ENCODE data around the gene PMFBP1. TPM values are rescaled to one million over a fixed set of nuclear protein-coding genes. Genes with fewer than 3 reads are reported as not detected.

Gene PMFBP1
- polyA plus RNA-seq, 2 donors, result 0.46 to 0.88 TPM

DNA sequence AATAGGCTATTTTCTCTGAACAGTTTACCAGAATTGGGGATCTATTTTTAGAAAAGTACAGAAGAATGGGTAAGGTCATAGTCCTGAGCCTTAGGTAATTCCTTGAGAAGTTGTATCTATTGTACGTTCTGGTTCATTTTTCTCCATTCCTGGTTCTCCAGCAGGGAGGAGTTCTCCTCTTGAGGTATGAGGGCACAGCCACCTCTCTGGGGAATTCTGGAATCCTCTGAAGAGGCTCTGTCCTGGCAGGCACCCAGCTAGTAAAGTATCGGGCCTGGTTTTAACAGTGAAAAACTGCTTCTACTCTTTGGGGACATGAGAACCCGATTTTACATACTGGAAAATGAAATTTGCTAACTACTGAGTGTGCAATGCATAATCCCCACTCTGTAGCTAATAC lies 19.6 kb upstream of the PMFBP1 start:
- Histone ChIP-seq H3K27me3 (ENCODE audit: control insufficient read depth in 1 of 2, insufficient read depth in 2 of 2, low read length in 2 of 2) (no peaks in the 10 kb centered on the region), H3K27ac (ENCODE audit: low read depth in 2 of 2, low read length in 1 of 2) (no peak overlapping the region), H3K4me3 (ENCODE audit: low read depth in 1 of 2, low read length in 2 of 2) (no peak overlapping the region), H3K36me3 (ENCODE audit: control insufficient read depth in 2 of 2, insufficient read depth in 2 of 2, low read length in 1 of 2) (no peaks in the 10 kb centered on the region), H3K9me3 (ENCODE audit: control insufficient read depth in 2 of 2, insufficient read depth in 1 of 2, low read depth in 1 of 2, low read length in 1 of 2) (no peaks in the 10 kb centered on the region), H3K4me1 (ENCODE audit: control insufficient read depth in 2 of 2, insufficient read depth in 2 of 2, low read length in 1 of 2) (no peaks in the 10 kb centered on the region)
- 69 to 78% methylated on average over 3 of the region's 3 CpGs for WGBS, 2 donors

DNA sequence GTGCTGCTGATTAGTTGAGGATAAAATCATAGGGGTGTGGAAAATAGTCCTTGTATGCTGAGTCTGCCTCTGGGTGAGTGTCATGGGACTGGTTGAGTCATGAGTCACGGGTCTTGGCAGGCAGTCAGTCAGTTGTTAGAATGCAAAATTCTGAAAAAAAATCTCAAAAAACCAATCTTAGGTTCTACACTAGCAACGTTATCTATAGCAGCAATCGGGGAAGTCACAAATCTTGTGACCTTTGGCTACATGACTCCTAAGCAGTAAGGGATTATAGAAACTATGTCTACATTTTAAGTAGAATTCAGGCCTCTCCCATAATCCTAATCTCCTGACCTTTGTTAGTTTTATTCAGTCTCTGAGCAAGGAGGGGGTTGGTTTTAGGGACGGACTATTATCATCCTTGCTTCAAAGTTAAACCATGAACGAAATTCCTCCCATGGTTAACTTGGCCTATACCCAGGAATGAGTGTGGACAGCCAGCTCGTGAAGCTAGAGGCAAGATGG lies 18.0 kb upstream of the PMFBP1 start:
- no peaks in the 10 kb centered on the region for H3K27me3 ChIP-seq (ENCODE audit: control insufficient read depth in 1 of 2, insufficient read depth in 2 of 2, low read length in 2 of 2)

DNA sequence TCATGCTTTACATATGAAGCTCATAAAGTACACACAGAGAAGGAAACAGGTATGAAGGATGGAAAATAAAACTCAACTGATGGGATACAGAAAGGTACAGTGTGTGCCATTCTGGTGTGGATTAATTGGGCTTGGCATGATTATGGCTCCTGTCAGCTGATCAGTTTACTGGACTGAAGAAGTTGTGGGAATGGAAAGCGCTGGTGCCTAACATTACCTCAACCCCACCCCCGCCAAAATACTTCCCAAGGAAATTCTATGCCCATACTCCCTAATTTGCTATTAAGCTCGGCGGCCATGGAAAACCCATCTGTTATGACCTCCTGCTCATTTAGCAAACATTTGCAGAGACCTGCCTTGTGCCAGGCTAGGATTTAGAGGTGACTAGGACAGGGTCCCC lies 16.6 kb upstream of the PMFBP1 start:
- no peak overlapping the region for H3K4me3 ChIP-seq (ENCODE audit: low read depth in 1 of 2, low read length in 2 of 2)
- H3K36me3 ChIP-seq (ENCODE audit: control insufficient read depth in 2 of 2, insufficient read depth in 2 of 2, low read length in 1 of 2), result no peaks in the 10 kb centered on the region
- no peaks in the 10 kb centered on the region for H3K27me3 ChIP-seq (ENCODE audit: control insufficient read depth in 1 of 2, insufficient read depth in 2 of 2, low read length in 2 of 2)
- 97 to 98% methylated on average over 4 of the region's 4 CpGs for WGBS, 2 donors
- no peaks in the 10 kb centered on the region for H3K4me1 ChIP-seq (ENCODE audit: control insufficient read depth in 2 of 2, insufficient read depth in 2 of 2, low read length in 1 of 2)
- no peak overlapping the region for H3K27ac ChIP-seq (ENCODE audit: low read depth in 2 of 2, low read length in 1 of 2)
- no peaks in the 10 kb centered on the region for H3K9me3 ChIP-seq (ENCODE audit: control insufficient read depth in 2 of 2, insufficient read depth in 1 of 2, low read depth in 1 of 2, low read length in 1 of 2)

More for the DNA sequence above, 18.0 kb upstream of the PMFBP1 start:
- H3K27ac ChIP-seq (ENCODE audit: low read depth in 2 of 2, low read length in 1 of 2), result no peak overlapping the region
- H3K4me1 ChIP-seq (ENCODE audit: control insufficient read depth in 2 of 2, insufficient read depth in 2 of 2, low read length in 1 of 2), result no peaks in the 10 kb centered on the region
- H3K9me3 ChIP-seq (ENCODE audit: control insufficient read depth in 2 of 2, insufficient read depth in 1 of 2, low read depth in 1 of 2, low read length in 1 of 2), result no peaks in the 10 kb centered on the region
- WGBS, 2 donors, result 66 to 68% methylated on average over 6 of the region's 6 CpGs
- no peak overlapping the region for H3K4me3 ChIP-seq (ENCODE audit: low read depth in 1 of 2, low read length in 2 of 2)
- H3K36me3 ChIP-seq (ENCODE audit: control insufficient read depth in 2 of 2, insufficient read depth in 2 of 2, low read length in 1 of 2), result no peaks in the 10 kb centered on the region

DNA sequence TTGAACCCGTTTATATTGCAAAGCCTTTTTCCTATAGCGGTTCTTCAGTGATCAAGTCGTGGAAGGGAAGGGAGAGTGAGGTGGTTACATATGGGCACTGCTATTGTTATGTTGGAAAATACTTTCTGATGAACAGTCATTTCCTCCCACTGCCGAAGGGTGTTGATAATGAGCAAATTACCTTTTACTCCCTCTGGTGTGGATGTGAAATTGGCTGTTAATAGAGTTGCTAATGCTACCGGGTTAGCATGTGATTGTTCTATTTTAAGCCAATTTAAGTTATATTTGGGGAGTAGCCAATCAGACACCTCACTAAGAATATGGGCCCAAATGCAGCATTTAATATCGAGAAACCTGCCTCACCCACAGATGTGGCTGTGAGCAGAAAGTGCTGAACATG lies 15.6 kb upstream of the PMFBP1 start:
- no peak overlapping the region for H3K27ac ChIP-seq (ENCODE audit: low read depth in 2 of 2, low read length in 1 of 2)
- no peaks in the 10 kb centered on the region for H3K36me3 ChIP-seq (ENCODE audit: control insufficient read depth in 2 of 2, insufficient read depth in 2 of 2, low read length in 1 of 2)
- no peak overlapping the region for H3K4me3 ChIP-seq (ENCODE audit: low read depth in 1 of 2, low read length in 2 of 2)
- H3K4me1 ChIP-seq (ENCODE audit: control insufficient read depth in 2 of 2, insufficient read depth in 2 of 2, low read length in 1 of 2), result no peaks in the 10 kb centered on the region
- 68 to 69% methylated on average over 6 of the region's 6 CpGs for WGBS, 2 donors
- no peaks in the 10 kb centered on the region for H3K9me3 ChIP-seq (ENCODE audit: control insufficient read depth in 2 of 2, insufficient read depth in 1 of 2, low read depth in 1 of 2, low read length in 1 of 2)
- H3K27me3 ChIP-seq (ENCODE audit: control insufficient read depth in 1 of 2, insufficient read depth in 2 of 2, low read length in 2 of 2), result no peaks in the 10 kb centered on the region

DNA sequence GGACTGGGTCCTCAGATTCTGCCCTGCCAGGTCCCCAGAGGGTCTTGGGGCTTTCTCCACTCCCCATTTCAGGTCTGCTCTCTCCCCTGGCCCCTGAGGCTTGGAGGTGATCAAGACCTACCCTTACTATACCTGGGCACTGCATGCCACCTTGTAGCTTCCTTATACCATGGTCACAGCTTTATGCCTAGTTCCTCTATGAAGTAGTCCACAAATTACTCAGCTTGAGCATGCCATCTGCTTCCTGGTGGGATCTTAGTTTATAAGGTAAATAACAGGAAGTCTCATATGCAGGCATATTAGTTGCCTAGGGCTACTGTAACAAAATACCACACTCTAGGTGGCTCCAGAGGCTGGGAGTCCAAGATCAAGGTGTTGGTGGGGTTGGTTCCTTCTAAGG lies 11.0 kb upstream of the PMFBP1 start:
- Histone ChIP-seq H3K27me3 (ENCODE audit: control insufficient read depth in 1 of 2, insufficient read depth in 2 of 2, low read length in 2 of 2) (no peaks in the 10 kb centered on the region), H3K36me3 (ENCODE audit: control insufficient read depth in 2 of 2, insufficient read depth in 2 of 2, low read length in 1 of 2) (no peaks in the 10 kb centered on the region), H3K4me3 (ENCODE audit: low read depth in 1 of 2, low read length in 2 of 2) (no peak overlapping the region), H3K4me1 (ENCODE audit: control insufficient read depth in 2 of 2, insufficient read depth in 2 of 2, low read length in 1 of 2) (no peaks in the 10 kb centered on the region), H3K27ac (ENCODE audit: low read depth in 2 of 2, low read length in 1 of 2) (no peak overlapping the region), H3K9me3 (ENCODE audit: control insufficient read depth in 2 of 2, insufficient read depth in 1 of 2, low read depth in 1 of 2, low read length in 1 of 2) (no peaks in the 10 kb centered on the region)

DNA sequence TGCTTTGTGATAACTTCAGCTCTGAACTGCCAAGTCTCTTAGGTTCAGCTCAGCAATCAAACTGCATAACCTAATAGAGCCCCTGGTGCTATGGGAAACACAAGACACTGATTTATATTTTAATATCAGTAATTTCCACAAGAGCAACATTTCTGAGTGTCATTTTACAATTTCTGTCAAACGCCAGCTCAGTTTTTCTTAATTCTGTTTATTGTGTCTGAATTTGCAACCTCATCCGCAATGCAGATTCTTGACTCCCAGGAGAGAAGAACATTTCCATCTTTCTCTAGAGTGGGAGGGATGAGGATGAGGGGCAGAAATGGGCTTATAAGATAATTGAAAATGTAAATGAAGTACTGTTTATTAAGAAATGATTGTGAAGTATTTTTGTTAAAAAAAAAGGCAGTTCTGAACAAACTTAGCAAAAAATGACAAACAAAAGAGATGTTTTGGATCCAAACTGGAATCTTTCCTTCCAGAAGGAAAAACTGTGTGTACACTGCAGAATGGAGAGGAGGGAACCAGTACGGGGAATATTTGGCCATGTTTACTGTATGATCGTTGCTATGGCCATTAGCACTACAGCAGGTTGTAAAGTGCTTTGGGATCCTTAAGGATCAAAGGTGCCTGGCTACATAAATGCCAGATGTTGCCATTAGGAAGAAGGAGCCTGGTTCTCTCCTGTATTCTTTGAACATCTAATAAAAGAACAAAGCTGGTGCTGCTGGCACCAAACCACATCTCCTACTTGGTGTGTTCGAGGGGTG lies 7.4 kb upstream of the PMFBP1 start:
- no peak overlapping the region for H3K4me3 ChIP-seq (ENCODE audit: low read depth in 1 of 2, low read length in 2 of 2)
- WGBS, 2 donors, result 47 to 57% methylated on average over 5 of the region's 5 CpGs
- no peaks in the 10 kb centered on the region for H3K36me3 ChIP-seq (ENCODE audit: control insufficient read depth in 2 of 2, insufficient read depth in 2 of 2, low read length in 1 of 2)

DNA sequence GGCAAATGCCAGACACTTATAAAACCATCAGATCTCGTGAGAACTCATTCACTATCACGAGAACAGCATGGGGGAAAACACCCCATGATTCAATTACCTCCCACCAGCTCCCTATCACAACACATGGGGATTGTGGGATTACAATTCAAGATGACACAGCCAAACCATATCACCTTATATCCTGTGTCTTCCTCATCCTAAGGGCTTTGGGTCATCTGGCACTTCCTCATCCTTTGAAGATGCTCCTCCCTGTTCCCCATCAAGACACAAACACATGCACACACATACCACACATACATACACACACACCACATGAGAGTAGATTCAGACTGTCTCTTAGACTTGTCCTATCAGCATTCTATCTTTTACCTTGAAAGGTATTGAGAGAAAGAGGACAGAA lies 2.8 kb upstream of the PMFBP1 start:
- Histone ChIP-seq H3K9me3 (ENCODE audit: control insufficient read depth in 2 of 2, insufficient read depth in 1 of 2, low read depth in 1 of 2, low read length in 1 of 2) (no peaks in the 10 kb centered on the region), H3K36me3 (ENCODE audit: control insufficient read depth in 2 of 2, insufficient read depth in 2 of 2, low read length in 1 of 2) (no peaks in the 10 kb centered on the region), H3K4me3 (ENCODE audit: low read depth in 1 of 2, low read length in 2 of 2) (no peak overlapping the region), H3K4me1 (ENCODE audit: control insufficient read depth in 2 of 2, insufficient read depth in 2 of 2, low read length in 1 of 2) (no peaks in the 10 kb centered on the region), H3K27me3 (ENCODE audit: control insufficient read depth in 1 of 2, insufficient read depth in 2 of 2, low read length in 2 of 2) (no peaks in the 10 kb centered on the region), H3K27ac (ENCODE audit: low read depth in 2 of 2, low read length in 1 of 2) (no peak overlapping the region)
- 82 to 83% methylated on average over 2 of the region's 2 CpGs for WGBS, 2 donors

More for the DNA sequence above, 7.4 kb upstream of the PMFBP1 start:
- H3K27ac ChIP-seq (ENCODE audit: low read depth in 2 of 2, low read length in 1 of 2), result no peak overlapping the region
- no peaks in the 10 kb centered on the region for H3K9me3 ChIP-seq (ENCODE audit: control insufficient read depth in 2 of 2, insufficient read depth in 1 of 2, low read depth in 1 of 2, low read length in 1 of 2)
- no peaks in the 10 kb centered on the region for H3K27me3 ChIP-seq (ENCODE audit: control insufficient read depth in 1 of 2, insufficient read depth in 2 of 2, low read length in 2 of 2)
- no peaks in the 10 kb centered on the region for H3K4me1 ChIP-seq (ENCODE audit: control insufficient read depth in 2 of 2, insufficient read depth in 2 of 2, low read length in 1 of 2)

DNA sequence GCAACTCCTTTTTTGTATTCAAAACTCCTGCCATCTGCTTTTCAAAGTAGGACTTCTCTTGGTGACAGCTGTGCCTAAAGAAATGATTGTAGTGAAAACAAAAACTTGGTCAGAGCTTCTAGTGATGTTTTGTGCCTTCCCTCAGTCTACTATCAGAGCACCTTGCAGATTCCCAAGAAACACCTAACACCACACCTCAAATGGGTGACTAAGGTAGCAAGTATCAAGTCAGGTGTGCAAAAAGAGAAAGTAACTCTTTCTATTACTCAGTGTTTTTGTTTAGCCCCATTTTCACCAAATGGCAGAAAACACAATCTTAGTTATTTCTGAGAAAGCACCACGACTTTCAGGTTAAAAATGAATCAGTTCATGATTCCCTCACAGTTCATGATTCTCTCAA lies 2.0 kb upstream of the PMFBP1 start:
- no peaks in the 10 kb centered on the region for H3K36me3 ChIP-seq (ENCODE audit: control insufficient read depth in 2 of 2, insufficient read depth in 2 of 2, low read length in 1 of 2)
- H3K4me1 ChIP-seq (ENCODE audit: control insufficient read depth in 2 of 2, insufficient read depth in 2 of 2, low read length in 1 of 2), result no peaks in the 10 kb centered on the region
- WGBS, 2 donors, result 72 to 74% methylated on average over 1 of the region's 1 CpG
- H3K27ac ChIP-seq (ENCODE audit: low read depth in 2 of 2, low read length in 1 of 2), result no peak overlapping the region
- no peak overlapping the region for H3K4me3 ChIP-seq (ENCODE audit: low read depth in 1 of 2, low read length in 2 of 2)
- no peaks in the 10 kb centered on the region for H3K27me3 ChIP-seq (ENCODE audit: control insufficient read depth in 1 of 2, insufficient read depth in 2 of 2, low read length in 2 of 2)
- no peaks in the 10 kb centered on the region for H3K9me3 ChIP-seq (ENCODE audit: control insufficient read depth in 2 of 2, insufficient read depth in 1 of 2, low read depth in 1 of 2, low read length in 1 of 2)

DNA sequence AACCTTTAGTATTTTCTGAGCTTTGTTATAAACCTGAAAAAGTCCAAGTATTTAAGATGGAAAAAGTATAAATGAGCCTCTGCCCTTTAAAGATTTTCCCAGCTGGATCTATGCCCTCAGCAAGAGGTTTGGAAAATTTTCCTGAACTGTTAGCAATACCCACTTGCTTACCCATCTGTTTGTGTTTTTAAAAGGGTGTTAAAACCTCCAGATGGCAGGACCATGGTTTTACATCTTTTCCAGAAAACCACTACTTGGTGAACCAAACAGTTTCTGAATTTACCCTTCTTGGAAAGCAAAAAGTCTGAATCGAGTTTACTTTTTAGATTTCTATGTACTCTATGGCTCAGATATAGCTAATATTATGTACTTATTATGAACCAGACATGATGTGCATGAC lies 719 bp downstream of the PMFBP1 start:
- Histone ChIP-seq H3K36me3 (ENCODE audit: control insufficient read depth in 2 of 2, insufficient read depth in 2 of 2, low read length in 1 of 2) (no peaks in the 10 kb centered on the region), H3K27ac (ENCODE audit: low read depth in 2 of 2, low read length in 1 of 2) (no peak overlapping the region), H3K27me3 (ENCODE audit: control insufficient read depth in 1 of 2, insufficient read depth in 2 of 2, low read length in 2 of 2) (no peaks in the 10 kb centered on the region), H3K4me3 (ENCODE audit: low read depth in 1 of 2, low read length in 2 of 2) (no peak overlapping the region), H3K4me1 (ENCODE audit: control insufficient read depth in 2 of 2, insufficient read depth in 2 of 2, low read length in 1 of 2) (no peaks in the 10 kb centered on the region), H3K9me3 (ENCODE audit: control insufficient read depth in 2 of 2, insufficient read depth in 1 of 2, low read depth in 1 of 2, low read length in 1 of 2) (no peaks in the 10 kb centered on the region)
- WGBS, 2 donors, result 83 to 84% methylated on average over 1 of the region's 1 CpG

DNA sequence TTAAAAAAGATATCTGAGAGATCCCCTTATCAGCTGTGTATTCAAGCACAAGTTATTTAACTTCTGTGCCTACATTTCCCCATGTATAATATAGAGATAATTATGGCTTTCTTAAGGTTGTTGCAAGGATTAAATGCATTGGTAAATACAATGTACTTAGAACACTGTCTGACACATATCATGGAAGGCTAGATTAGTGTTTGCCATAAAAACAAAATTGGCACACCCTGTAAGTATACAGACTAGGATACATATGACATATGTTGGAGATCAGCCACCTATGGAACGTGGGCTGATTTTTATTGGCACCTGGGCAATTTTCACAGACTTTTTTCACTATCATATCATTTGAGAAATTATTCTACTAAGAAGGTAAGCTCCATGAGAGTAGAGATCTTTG lies 2.2 kb downstream of the PMFBP1 start:
- 43 to 47% methylated on average over 1 of the region's 1 CpG for WGBS, 2 donors

More for the DNA sequence above, 2.2 kb downstream of the PMFBP1 start:
- H3K4me3 ChIP-seq (ENCODE audit: low read depth in 1 of 2, low read length in 2 of 2), result no peak overlapping the region
- no peaks in the 10 kb centered on the region for H3K27me3 ChIP-seq (ENCODE audit: control insufficient read depth in 1 of 2, insufficient read depth in 2 of 2, low read length in 2 of 2)
- H3K4me1 ChIP-seq (ENCODE audit: control insufficient read depth in 2 of 2, insufficient read depth in 2 of 2, low read length in 1 of 2), result no peaks in the 10 kb centered on the region
- no peak overlapping the region for H3K27ac ChIP-seq (ENCODE audit: low read depth in 2 of 2, low read length in 1 of 2)
- H3K9me3 ChIP-seq (ENCODE audit: control insufficient read depth in 2 of 2, insufficient read depth in 1 of 2, low read depth in 1 of 2, low read length in 1 of 2), result no peaks in the 10 kb centered on the region
- H3K36me3 ChIP-seq (ENCODE audit: control insufficient read depth in 2 of 2, insufficient read depth in 2 of 2, low read length in 1 of 2), result no peaks in the 10 kb centered on the region
